Stimulated activated naive CD4-positive, alpha-beta T cell treated with Interleukin-2 at 50 U/mL for 16 hours (primary cell): ENCODE measurements around the gene LZTFL1.

Experiments
- DNase-seq: peaks from one replicate; lab custom pipeline; 2025; lab: John Stamatoyannopoulos, UW

LZTFL1 gene

DNA sequence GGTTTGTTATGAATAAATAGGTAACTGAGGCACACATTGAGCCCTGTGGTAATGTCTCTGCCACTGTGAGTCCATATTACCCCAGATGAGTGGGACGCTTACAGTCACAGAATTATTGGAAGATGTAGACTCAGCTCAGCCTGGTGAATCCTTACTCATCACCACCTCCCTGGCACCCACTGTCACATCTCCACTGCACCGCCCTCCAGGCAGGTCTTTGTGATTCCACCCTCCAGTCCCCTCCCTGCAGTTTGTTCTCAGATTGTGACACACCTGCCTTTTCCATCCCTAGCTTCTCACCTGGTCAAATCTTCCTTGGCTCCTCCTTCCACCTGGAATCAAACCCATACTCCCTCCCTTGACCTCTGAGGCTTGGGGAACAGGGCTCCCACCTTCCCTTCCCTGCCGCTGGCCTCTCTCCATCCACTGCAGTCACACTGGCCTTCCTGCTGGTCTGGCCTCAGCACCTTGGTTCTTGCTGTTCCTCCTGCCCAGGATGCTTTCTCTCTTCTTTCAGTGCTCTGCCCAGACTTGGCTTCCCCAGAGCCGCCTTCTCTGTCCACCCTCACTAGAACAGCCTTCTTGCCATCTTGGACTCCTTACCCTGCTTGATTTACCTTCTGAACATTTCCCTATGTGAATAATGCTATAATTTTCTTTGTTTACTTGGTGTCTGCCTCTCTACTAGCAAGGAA is 55.0 kb downstream of the LZTFL1 start:
- no peak for DNase-seq

DNA sequence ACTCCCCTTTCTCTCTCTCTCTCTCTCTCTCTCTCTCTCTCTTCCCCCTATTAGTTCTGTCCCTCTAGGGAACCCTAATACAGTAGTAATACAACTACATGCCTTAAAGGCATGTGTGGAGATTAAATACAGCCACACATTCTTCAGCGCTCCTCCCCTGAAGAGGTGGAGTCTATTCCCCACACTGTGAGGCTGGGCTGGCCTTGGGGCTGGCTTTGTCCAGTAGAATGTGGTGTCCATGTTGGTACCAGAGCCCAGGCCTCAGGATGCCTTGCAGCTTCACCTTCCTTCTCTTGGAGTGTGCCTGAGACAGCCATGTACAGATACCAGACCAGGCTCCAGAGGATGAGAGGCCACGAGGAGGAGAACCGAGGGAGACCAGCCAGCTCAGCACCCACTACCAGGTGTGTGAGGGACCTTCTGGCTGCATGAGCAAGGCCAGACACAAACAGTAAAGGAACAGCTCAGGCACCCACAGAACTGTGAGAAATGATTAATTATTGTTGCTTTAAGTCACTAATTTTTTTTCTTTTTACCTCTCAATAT is 56.2 kb downstream of the LZTFL1 start:
- no peak for DNase-seq

DNA sequence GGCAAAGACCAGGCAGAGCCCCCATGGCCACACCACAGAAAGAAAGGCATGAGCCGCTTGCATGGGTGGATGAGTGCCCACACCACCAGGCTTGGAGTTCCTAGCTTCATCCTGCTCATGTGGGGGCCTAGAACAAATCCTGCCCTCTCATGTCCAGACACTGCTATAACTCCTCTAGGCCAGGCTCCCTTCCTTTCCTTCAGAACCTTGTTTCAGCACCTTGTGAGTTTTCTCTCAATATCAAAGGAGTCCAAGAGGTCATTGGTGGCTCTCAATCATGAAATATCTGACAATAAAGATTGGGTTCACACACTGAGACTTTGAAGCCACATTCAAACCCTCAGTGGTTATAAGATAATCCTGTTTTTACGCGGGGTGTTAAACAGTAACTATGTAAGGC is 58.3 kb downstream of the LZTFL1 start:
- no peak for DNase-seq

DNA sequence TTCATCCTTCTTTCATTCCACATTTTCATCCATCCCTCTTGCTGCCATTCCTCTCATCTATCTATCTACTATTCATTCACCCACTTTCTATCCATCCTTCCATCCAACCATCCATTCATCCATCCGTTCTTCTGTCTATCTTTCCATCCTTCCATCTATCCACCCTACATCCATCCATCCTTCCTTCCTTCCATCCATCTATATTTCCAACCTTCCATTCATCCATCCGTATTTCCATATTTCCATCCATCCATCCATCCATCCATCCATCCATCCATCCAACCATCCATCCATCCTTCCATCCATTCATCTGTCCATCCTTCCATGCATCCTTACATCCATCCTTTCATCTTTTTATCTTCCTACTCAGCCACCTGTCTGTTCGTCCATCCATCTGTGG is 59.5 kb downstream of the LZTFL1 start:
- no peak for DNase-seq

DNA sequence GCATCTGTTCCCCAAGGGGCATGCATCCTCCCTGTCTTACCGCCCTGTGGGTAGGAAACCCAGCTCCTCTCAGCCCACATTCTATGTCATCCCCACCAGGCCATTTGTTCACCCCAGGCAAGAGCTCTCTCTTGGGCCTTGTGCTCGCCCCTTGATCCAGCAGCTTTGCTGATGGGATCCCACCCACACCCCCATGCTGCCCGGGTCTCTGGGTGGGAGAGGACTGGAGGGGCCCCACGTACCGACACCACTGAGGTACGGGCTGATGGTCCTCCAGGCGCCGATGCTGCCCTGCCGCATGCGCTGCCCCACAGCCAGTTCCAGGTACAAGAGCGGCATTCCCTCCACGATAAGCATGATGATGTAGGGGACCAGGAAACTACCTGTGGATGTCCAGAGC is 60.1 kb downstream of the LZTFL1 start:
- DNase-seq: no peak

DNA sequence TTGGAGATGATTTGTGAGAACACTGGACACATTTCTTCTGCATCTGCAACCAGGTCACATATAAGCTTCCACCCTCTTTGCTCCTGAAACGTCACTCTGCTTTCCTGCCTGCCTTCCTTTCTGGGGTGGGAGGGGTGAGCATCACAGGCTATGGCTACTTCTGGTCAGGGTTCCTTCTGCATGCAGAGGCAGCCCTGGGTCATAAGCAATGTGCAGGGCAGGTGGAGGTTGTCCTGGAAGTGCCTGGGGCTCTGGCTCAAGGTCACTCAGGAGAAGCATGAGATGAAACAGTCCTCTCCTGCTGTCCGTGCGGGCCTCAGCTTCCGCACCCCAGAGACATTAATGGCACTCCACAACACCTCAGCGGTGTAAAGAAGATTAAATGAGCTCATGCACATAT is 60.6 kb downstream of the LZTFL1 start:
- no peak for DNase-seq

DNA sequence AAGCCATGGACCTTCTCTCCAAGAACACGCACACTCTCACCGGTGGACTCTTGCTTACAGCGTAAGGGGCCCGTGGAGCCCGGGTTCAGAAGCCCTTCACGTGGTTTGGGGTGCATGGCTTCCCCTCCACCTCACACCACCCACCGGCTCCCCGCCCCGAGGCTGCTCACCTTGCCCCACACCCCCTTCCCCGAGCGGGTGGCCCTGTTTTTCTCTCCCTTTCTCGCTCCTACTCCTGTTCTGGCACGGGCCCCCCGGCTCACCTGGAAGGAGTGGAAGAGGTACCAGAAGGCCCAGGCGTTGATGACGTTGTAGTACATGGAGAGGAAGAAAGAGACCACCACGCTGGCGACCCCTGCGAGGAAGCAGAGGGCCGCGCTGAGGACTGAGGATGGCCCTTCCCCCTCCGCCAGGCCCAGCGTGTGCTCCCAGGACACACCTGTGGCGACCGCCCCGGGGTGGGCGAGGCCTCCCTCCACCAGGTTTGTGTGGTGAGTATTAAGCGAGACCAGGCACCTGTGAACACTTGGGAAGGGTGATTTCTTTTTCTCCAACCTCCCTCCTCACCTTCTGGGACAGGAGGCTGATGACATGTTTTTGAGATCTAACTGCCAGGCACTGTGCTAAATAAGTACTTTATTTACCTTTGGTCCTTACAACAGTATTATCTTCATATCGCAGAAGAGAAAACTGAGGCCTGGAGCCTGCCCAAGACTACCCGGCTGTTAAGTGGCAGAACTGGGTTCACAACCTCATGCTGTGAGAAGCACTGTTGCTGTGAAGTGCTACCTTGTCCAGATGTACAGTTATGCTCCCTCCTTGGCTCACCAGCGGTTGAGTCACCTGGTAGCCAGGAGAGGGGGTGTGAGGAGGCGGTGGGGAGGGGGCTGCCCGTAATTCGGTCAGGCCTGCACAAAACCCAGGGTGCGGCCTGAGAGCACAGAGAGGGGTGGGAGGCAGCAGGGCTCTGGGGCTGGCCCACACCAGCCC is 61.9 kb downstream of the LZTFL1 start:
- DNase-seq: no peak

DNA sequence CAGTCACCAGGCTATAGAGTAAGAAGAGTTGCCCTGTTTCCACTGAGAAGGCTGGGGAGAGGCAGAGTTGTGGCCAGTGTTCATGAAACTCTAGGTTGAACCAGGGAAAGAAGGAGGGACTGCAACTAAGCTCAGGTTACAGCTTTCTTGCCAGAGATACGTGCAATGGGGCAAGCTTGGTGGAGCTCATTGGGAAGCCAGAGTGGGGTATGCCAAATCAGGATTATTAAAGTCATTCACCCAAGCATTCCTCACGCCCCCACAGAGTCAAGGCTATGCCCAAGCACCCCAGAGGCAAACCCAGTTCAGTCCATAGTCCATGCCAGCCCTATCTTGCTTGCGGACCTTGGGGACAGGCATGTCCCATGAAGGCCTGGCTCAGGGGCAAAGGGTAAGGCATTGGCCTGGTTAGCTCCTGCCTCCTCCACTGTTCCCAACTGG is 63.1 kb downstream of the LZTFL1 start:
- no peak for DNase-seq

DNA sequence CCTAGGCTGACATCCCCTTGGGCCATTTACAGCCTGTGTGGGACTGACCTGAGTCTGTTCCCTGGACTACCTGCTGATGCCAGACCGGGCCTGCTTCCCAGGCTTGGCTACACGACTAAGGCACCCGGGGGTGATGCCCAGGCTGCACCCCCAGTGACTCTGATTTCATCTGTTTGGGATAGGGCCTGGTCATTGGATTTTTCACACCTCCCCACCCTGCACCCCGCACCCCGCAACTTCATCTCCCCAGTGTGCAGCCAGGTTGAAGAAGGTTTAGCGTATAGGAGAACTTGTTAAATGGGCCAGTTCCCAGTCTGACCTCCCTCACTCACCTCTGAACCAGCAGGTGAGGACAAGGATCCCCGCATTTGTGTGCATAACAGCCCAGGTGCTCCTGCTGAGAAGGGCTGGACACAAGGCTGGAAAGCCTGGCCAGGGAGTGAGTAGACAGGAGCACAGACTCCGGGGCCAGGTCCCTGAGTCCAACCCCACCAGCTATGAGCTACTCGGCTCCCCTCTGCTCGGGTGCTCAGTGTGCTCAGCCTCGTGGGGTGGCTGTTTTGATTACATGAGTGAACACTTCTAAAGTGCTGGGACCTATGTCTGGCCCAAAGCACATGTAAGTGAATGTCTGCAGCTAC is 64.1 kb downstream of the LZTFL1 start:
- no peak for DNase-seq

DNA sequence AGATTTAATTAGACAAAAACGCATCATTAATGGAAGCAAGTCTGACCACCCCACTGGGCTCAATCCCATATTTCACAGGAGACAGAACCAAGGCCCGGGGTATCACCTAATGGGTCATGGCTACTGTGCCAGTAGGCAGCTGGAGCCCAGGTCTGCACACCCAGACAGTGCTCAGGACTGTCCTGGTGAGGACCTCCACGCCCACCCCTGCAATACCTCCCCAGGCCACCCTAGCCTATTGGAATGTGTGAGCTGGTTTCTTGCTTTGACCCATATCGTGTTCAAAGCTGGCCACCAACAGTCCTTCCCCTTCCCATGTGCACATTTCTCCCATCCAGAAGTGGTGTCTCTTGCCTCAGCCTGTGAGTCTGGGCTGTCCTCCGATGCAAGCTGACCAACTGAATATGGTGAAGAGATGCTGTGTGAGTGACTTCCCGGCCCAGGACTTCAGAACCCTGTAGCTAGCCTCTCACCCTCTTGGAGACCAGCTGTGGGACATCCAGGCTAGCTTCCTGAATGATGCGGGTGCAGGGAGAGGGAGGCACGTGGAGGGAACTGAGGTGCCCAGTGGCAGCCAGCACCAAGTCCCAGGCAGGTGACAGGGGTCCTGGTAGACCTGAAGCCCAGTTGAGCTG is 64.7 kb downstream of the LZTFL1 start:
- no peak for DNase-seq

DNA sequence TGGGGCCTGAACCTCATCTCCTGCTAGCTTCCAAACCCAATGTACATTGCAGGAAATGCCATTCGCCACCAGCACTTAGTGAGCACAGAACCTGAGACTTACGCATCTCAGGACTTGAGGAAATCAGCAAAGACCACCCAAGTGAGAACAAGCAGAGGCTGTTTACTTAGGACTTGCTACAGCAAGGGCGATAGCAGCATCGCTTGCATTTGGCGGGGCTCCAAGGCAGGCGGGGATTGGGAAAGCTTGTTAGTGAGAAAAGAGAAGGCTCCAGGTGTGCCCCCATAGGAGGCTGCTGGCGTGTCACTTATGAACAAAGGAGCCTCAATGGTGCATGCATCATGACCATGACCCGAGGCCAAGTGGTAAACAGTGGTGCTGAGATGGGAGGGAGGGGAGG is 65.3 kb downstream of the LZTFL1 start:
- DNase-seq: no peak

DNA sequence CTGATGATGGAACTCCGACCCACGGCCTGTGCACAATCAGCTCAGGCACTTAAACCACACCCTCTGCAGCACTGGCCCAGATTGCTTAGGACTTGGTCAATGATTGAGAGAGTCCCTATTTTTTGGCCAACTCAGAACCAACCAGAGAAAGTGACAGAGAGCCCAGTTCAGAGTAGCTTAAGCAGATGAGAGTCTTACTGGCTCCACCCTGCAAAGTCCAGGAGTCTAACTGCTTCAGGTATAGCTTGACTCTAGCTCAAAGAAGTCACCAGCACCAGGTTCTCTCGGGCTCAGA is 65.7 kb downstream of the LZTFL1 start:
- DNase-seq: no peak

DNA sequence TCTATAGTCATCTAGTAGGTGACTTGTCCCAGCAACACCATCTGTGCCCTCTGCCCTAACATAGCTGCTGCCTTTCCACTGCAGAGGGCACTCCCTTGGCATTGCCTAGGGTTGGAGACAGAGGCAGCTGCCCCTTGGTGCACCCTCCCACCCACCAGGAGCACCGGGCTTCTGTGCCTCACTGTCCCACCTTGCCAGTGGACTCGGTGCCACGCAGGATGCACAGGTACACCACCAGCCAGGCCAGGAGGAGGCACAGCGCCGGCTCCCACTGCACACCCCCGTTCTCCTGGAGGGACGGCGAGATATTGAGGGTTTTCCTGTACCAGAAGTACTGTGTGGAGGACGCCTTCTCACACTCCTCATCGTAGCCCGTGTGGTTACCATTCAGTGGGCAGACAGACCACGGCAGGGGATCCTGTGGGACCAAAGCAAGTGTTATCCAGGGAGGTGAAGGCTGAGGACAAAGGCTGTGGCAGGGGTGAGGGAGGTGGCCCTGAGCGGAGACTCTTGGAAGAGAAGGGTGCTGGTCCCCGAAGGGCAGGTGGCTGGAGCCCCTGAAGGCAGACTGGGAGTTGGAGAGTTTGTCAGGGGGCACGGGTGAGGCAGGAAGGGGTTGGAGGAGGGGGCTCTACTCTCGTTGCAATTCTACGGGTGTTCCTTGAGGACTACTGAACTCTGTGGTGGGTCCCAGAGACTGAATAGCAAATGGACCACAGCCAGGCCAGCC is 66.2 kb downstream of the LZTFL1 start:
- DNase-seq: no peak

DNA sequence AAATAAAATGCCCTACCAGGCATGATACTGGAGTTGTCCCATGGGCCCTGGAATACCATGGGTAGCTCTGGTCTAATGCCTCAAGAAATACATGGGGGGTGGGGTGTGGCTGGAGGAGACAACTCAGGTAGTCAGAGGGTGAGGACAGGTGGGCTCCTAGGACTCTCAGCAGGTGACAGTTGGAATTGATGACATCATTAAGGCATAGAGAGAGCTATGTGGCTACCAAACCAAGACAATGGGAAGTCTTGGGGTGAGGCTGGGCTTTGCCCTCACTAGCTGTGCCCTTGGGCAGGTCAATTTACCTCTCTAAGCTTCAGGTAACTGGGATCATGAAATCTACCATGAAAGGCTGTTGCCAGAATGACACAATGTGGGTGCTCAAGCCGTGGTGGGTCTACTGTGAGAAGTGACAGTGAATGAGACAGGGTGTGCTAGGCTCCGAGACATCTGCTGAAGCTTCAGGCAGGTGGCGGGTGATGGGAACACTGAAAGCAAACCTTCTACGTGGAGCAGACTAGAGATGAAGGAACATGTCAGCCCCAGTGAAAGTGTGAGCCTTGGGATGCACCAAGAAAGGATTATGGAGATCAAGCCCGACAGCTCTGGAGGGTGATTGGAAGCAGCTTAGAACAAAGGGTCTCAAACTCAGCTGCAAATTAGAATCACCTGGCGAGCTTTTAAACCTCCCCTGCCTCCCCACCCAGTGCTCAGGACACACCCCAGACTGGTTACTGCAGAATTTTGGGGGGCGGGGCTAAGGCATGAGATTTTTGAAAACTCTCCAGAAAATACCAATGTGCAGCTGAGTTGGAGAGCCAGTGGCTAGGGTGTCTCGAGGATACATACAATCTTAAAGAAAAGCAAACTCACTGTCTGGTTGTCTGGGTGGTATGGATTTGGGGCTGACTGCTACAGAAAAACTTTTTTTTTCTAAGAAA is 67.1 kb downstream of the LZTFL1 start:
- no peak for DNase-seq

DNA sequence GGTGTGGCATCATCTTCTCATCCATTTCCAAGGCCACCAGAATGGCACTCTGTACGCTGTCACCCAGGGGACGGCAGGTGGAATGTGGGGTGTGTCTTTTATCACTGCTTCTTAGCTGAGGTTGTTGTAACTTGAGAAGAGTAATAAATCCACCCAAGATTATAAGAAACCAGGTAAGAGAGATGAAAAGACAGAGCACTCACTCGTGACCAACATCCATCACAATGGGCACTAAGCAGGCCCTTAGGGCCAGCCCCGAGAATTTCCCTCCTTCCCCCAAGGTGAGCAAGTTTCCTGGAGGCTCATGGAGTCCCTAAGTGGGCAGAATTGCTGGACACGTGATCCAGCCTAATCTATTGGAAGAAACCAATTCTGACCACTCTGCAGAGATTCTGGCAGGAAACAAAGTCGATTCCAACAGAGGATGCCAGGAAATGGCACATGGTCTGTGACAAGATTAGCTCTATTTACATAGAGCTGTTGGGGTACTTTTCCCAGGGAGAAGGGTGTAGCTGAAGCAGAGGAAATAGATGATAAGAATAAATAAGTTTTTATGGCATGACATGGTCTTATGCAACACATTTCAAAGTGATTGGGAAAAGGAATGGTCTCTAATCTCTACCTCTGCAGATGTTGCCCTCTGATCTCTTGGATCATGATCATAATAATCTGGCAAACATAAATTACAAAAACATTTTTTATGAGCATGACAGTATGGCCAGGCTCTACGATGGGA is 68.0 kb downstream of the LZTFL1 start:
- no peak for DNase-seq
